GM18861 (cell line): ENCODE results near the gene SH3RF3.
"Not testable (repeated sequence)": the region's sequence is repeated elsewhere in the genome, so short reads cannot be mapped to it uniquely, and the experiment has no call there.

ENCODE experiments used
- ATAC-seq: cut with Tn5 transposase; IDR thresholded peaks from one replicate; pipeline ENCODE4 v1.9.1; 2021; ENCODE audit not compliant: unreplicated experiment

Gene SH3RF3

DNA sequence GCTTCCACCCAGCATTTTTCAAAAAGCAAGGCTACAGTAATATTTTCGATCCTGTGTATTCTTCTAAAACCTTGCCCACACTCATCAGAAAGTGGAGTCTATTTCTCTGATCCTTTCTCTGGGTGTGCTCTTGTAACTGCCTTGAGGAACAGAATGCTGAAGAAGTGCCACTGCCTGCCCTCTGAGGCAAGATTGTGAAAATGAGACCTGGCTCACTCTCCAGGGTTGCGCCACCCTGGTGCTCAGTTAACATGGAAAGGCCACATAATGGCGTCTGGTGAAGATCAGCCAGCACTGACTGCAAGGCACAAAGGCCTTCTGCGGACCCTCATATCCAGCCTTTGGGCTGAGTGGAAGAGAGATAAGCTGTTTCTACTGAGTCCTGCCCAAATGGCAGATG, 11.2 kb upstream of the SH3RF3 start:
- no peak for ATAC-seq

DNA sequence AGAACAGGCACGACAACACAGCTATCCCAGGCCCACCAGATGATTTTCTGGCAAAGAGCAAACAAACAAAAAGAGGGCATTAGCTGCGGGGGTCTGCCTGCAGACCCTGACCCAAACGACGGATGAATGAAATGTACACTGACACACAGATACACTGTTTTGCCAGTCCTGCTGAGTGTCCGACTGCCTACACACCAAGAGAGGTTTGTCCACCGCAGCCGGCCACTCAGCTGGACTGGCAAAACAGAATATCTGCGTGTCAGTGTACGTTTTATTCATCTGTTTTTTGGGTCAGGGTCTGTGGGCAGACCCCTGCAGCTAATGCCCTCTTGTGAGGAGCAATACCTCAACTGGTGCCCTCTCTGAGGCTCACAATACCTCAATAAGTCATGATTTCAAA, 10.7 kb upstream of the SH3RF3 start:
- ATAC-seq, result no peak

DNA sequence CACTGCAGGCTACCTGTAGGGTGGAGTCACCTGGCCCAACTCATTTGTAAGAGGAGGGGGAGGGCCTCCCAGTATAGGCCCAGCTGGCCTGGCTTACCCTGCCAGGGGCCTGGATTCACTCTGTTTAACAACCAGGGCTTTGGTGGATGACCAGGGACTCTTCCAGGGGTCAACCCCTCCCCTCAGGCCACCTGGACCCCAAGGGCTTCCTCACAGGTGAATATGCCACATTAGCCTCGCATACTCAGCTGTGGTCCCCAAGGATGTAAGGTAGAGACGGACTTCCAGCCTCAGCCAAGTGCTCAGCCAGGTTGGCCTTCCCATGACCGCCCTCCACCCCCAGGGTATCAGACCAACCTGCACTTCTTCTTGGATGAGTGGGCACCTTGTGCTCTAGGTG, 8.8 kb upstream of the SH3RF3 start:
- no peak for ATAC-seq

DNA sequence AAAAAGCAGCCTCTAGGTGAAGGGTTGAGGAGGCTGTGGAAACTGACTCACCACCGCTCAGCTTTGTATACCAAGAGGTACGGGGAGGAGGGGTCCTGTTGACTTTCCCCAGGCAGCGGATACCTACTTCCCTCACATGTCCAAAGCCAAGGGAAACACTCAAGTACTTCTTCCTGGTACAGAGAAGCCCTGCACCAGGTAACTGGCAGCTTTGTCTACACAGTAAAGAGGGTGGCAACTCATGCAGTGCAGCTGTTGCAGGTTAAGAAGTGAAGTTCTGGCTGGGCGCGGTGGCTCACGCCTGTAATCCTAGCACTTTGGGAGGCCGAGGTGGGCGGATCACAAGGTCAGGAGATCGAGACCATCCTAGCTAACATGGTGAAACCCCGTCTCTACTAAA, 8.3 kb upstream of the SH3RF3 start:
- ATAC-seq, result not testable (repeated sequence)

GRCh38 chr2:109123586-109124201, 5.3 kb upstream of the SH3RF3 start:
- ATAC-seq, result no peak

DNA sequence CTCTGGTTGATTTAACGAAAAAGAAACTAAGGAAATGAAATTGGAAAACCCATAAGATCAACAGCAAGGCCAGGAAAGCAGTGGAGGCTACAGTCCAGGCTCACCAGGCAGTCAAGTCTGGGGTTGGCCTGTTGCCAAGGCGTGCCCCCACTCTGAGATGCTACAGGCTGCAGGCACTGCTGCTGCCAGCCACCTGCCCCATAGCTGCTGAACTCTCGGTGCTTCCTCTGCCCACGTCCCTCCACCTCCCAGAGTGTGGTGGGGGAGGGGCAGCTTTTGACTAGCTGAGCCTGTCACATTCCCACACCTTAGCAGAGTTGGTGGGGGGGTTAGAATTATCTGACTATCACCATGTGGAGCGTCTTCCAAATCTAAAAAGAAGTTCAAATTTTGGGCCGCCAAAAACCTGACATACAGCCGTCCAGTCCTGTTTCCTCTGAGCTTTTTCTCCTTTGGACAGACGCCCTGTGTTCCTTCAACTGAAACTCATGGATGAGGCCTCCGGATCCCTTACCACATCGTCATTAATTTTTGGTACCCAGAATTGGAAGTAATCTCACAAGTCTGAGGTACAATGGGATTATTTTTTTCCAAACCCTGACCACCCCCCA, 3.9 kb upstream of the SH3RF3 start:
- no peak for ATAC-seq

GRCh38 chr2:109125593-109126500, 3.2 kb upstream of the SH3RF3 start:
- no peak for ATAC-seq

DNA sequence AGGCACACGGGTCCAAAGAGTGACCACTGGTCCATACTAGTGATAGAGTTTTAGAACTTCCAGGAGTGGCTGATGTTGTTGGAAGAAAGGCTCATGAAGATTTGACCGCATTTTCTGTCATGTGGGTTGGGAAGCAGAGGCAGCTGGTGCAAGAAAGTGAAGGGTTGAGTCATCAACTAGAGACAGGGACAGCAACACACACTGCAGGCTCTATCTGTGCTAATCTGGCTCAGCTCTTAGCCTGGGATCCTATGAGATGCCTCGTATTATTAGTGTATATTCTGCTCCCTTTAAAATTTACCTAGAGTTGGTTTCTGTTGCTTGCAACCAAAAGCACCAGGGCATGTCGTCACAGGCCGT, 2.5 kb upstream of the SH3RF3 start:
- ATAC-seq, result no peak

DNA sequence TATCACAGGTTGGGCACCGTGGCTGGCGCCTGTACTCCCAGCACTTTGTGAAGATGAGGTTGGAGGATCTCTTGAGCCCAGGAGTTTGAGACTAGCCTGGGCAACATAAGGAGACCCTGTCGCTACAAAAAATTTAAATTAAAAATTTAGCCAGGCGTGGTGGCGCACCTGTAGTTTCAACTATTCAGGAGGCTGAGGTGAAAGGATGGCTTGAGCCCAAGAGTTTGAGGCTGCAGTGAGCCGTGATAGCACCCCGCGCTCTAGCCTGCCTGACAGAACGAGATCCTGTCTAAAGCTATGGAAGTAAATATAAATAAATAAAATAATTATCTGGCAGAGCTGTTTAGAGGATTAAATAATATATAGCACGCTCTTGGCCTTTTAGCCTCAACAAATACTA, 1.4 kb upstream of the SH3RF3 start:
- ATAC-seq, result no peak

DNA sequence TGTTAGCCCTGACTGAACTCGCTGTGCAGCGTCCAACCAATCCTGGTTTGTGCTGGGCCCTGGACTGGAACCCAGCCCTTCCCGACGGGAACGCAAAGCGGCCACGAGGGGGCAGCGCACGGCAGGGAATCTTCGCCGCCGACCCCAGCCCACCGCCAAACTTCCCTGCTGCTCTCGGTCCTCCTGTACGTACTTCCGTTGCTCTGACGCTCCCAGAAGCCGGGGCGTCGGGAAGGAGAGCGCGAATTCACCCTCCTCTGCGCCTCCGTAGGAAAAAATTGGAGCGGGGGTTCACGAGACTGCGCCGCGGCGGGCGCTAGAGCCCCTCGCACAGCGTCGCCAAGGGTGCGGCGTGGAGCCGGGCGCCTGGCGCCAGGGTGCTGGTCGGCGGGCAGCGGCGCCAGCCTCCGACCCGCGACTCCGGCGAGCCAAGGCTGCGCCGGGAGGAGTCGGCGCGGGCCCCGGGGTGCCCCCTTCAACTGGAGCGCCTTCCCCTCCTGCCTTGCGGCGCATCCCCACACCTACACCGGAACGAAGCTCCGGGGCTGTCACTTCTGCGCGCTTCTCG, 873 bp upstream of the SH3RF3 start:
- no peak for ATAC-seq

DNA sequence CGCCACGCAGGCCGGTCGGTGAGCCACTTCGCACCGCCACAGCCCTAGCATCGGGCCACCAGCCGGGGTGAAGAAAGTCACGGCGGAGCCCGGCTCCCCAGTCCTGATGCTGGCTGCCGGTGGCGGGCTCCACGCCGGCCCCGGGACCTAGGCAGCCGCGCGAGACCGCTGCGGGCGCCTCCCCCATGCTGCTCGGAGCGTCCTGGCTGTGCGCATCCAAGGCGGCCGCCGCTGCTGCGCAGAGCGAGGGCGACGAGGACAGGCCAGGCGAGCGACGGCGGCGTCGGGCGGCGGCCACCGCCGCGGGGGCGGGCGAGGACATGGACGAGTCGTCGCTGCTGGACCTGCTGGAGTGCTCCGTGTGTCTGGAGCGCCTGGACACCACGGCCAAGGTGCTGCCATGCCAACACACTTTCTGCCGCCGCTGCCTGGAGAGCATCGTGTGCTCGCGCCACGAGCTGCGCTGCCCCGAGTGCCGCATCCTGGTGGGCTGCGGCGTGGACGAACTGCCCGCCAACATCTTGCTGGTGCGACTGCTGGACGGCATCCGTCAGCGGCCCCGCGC, 433 bp downstream of the SH3RF3 start:
- peak; percentile 26 for ATAC-seq

DNA sequence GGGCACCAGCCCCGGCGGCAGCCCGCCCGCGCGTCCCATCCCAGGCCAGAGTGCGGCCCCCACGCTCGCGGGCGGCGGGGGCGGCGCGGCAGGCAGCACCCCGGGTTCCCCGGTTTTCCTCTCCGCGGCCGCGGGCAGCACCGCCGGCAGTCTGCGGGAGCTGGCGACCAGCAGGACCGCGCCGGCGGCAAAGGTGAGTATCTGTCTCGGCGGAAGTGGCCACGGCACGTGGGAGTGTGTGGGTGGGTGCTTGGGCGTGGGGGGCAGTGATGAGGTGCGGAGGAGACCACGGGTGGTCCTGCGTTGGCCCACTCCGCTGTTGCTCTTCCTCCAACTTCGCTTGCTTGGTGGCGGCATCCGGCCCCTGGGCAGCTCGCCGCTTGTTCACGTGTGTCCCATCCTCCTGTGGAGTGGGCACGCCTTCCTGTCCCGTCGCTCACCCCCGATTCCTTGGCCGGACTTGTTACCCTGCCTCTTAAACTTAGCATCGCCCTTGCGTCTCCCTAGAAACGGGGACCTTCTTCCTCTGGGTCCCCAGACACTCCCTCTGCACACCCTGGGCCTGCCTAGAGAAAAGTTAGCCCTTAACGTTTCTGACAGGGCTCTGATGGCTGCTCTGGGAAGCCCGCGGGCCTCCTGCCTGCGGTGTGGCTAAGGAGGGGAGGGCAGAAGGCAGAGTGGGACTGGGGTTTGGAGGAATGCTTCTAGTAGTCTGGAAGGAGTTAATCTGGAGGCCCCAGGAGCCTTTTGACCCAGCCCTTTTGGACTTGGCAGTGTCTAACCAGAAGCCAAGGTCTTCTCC, 1.1 kb downstream of the SH3RF3 start:
- no peak for ATAC-seq

- ATAC-seq, result no peak
Measured at GRCh38 chr2:109130723-109130995, 1.7 kb downstream of the SH3RF3 start.

- no peak for ATAC-seq
Measured at GRCh38 chr2:109131777-109132176, 2.8 kb downstream of the SH3RF3 start.

GRCh38 chr2:109132626-109133025, 3.6 kb downstream of the SH3RF3 start:
- ATAC-seq, result no peak

DNA sequence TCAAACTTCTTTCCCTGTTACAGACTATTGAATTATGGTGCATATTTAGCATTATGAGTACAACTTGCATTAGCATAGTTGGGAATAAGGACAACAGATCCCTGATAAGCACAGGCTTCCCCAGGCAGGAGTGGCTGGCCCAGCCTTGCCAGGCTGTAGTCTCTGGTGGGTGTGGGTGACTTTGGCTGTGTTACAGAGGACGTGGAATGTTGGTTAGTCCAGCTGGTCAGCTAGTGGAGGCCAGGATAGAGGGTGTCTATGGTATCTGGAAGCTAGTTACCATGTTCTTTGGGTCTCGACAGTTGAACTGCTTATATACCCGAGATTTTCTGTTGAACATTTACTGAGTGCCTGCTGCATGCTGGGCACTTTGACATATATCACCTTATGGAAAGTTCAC, 4.7 kb downstream of the SH3RF3 start:
- ATAC-seq, result no peak

- peak; percentile 93 for ATAC-seq
Measured at GRCh38 chr2:109134741-109135358, 5.8 kb downstream of the SH3RF3 start.

GRCh38 chr2:109135359-109136197, 6.6 kb downstream of the SH3RF3 start:
- no peak for ATAC-seq

- ATAC-seq, result no peak
Measured at GRCh38 chr2:109136542-109136941, 7.5 kb downstream of the SH3RF3 start.

GRCh38 chr2:109137616-109138015, 8.6 kb downstream of the SH3RF3 start:
- no peak for ATAC-seq
